WTC11 (cell line): ENCODE data around the gene GRM7. TPM values are rescaled to one million over a fixed set of nuclear protein-coding genes. Genes with fewer than 3 reads are reported as not detected.

Experiments
- ATAC-seq: fragments of 200-7000 bp; cut with Tn5 transposase; 2 replicates; pipeline ENCODE4 v1.10.0; 2021; ENCODE audit warnings: mild to moderate bottlenecking, moderate library complexity
- CTCF ChIA-PET: fragments of 300-600 bp; sonication (Branson Sonifier 250); formaldehyde crosslinking; loops from one replicate; lab custom pipeline; 2021; ENCODE audit warnings: antibody characterized with exemption; lab: Charles Lee
- POLR2A ChIA-PET: fragments of 350-600 bp; sonication (Branson Sonifier 250); formaldehyde crosslinking; loops from one replicate; lab custom pipeline; 2021; ENCODE audit warnings: antibody characterized with exemption; lab: Charles Lee
- DNase-seq: peaks from one replicate; pipeline ENCODE4 v3.0.0; 2021; ENCODE audit warnings: low spot score
- H3K27ac Mint-ChIP-seq: 2 replicates; pipeline ENCODE4 v1.8.0; 2021; ENCODE audit warnings: mixed read lengths
- H3K27me3 Mint-ChIP-seq: 2 replicates; pipeline ENCODE4 v1.8.0; 2021; ENCODE audit warnings: low read depth, mild to moderate bottlenecking, moderate library complexity, mixed read lengths
- H3K36me3 Mint-ChIP-seq: 2 replicates; pipeline ENCODE4 v1.8.0; 2021; ENCODE audit warnings: mixed read lengths
- H3K4me1 Mint-ChIP-seq: 2 replicates; pipeline ENCODE4 v1.8.0; 2022; ENCODE audit warnings: mixed read lengths
- H3K4me3 Mint-ChIP-seq: 2 replicates; pipeline ENCODE4 v1.8.0; 2021; ENCODE audit warnings: mild to moderate bottlenecking, moderate library complexity, mixed read lengths
- H3K9me3 Mint-ChIP-seq: 2 replicates; pipeline ENCODE4 v1.8.0; 2021; ENCODE audit warnings: mixed read lengths
- CDX4 ChIP-seq: fragments of 250-450 bp; sonication (Bioruptor Pico); IDR thresholded peaks from 2 replicates; pipeline ENCODE4 v1.9.0; 2021; ENCODE audit warnings: moderate library complexity, mild to moderate bottlenecking, inconsistent platforms, borderline replicate concordance
- CREB1 ChIP-seq: sonication (generic); formaldehyde crosslinking; IDR thresholded peaks from 2 replicates; pipeline ENCODE4 v1.8.0; 2023; ENCODE audit warnings: mild to moderate bottlenecking, missing genetic modification reagents
- CTCF ChIP-seq: fragments of 200-600 bp; IDR thresholded peaks from 2 replicates; pipeline ENCODE4 v1.8.0; 2022; ENCODE audit warnings: antibody characterized with exemption
- ELF4 ChIP-seq: sonication (generic); formaldehyde crosslinking; IDR thresholded peaks from 2 replicates; pipeline ENCODE4 v1.8.1; 2022; ENCODE audit warnings: low read depth, mild to moderate bottlenecking, moderate library complexity, missing genetic modification reagents
- EMX1 ChIP-seq: fragments of 250-450 bp; sonication (Bioruptor Pico); IDR thresholded peaks from 2 replicates; pipeline ENCODE4 v1.8.0; 2021; ENCODE audit warnings: mild to moderate bottlenecking
- FOXJ3 ChIP-seq: sonication (generic); formaldehyde crosslinking; IDR thresholded peaks from 2 replicates; pipeline ENCODE4 v1.9.0; 2021; ENCODE audit warnings: missing genetic modification reagents, mild to moderate bottlenecking, borderline replicate concordance
- IRF2 ChIP-seq: sonication (generic); formaldehyde crosslinking; IDR thresholded peaks from 2 replicates; pipeline ENCODE4 v1.8.0; 2022; ENCODE audit warnings: low read depth, missing genetic modification reagents, borderline replicate concordance
- NFYB ChIP-seq: sonication (generic); formaldehyde crosslinking; conservative IDR thresholded peaks from 2 replicates; pipeline ENCODE4 v1.8.0; 2022; ENCODE audit warnings: low read depth, missing genetic modification reagents
- NR1H2 ChIP-seq: sonication (generic); formaldehyde crosslinking; IDR thresholded peaks from 2 replicates; pipeline ENCODE4 v1.9.0; 2021; ENCODE audit warnings: mild to moderate bottlenecking, moderate library complexity, missing genetic modification reagents
- NR2C2 ChIP-seq: sonication (generic); formaldehyde crosslinking; IDR thresholded peaks from 2 replicates; pipeline ENCODE4 v1.8.0; 2022; ENCODE audit warnings: mild to moderate bottlenecking, missing genetic modification reagents
- NR3C1 ChIP-seq: sonication (generic); formaldehyde crosslinking; conservative IDR thresholded peaks from 2 replicates; pipeline ENCODE4 v1.8.1; 2023; ENCODE audit warnings: low read depth, mild to moderate bottlenecking, missing genetic modification reagents
- TP53 ChIP-seq: sonication (generic); formaldehyde crosslinking; IDR thresholded peaks from 2 replicates; pipeline ENCODE4 v1.8.1; 2023; ENCODE audit warnings: mild to moderate bottlenecking, missing genetic modification reagents
- USF2 ChIP-seq: sonication (generic); formaldehyde crosslinking; IDR thresholded peaks from 2 replicates; pipeline ENCODE4 v1.8.1; 2023; ENCODE audit warnings: mild to moderate bottlenecking, missing genetic modification reagents, moderate library complexity
- total RNA-seq: library from RNA; stranded (reverse); gene quantifications from 3 replicates; pipeline ENCODE4 v1.2.3, GENCODE V29; 2021
- TF ChIP-seq, protein P1 (sequence below): fragments of 250-450 bp; sonication (Bioruptor Pico); conservative IDR thresholded peaks from 2 replicates; pipeline ENCODE4 v1.9.0; 2021; ENCODE audit warnings: mild to moderate bottlenecking
- TF ChIP-seq, protein P2 (sequence below): sonication (generic); formaldehyde crosslinking; IDR thresholded peaks from 2 replicates; pipeline ENCODE4 v1.8.0; 2022; ENCODE audit warnings: missing genetic modification reagents
- TF ChIP-seq, protein P3 (sequence below): fragments of 250-450 bp; sonication (Bioruptor Pico); IDR thresholded peaks from 2 replicates; pipeline ENCODE4 v1.9.0; 2021; ENCODE audit warnings: mild to moderate bottlenecking, borderline replicate concordance

The GRM7 gene
- total RNA-seq, 1 experiment from 2014 or later, result 0.42 TPM

DNA sequence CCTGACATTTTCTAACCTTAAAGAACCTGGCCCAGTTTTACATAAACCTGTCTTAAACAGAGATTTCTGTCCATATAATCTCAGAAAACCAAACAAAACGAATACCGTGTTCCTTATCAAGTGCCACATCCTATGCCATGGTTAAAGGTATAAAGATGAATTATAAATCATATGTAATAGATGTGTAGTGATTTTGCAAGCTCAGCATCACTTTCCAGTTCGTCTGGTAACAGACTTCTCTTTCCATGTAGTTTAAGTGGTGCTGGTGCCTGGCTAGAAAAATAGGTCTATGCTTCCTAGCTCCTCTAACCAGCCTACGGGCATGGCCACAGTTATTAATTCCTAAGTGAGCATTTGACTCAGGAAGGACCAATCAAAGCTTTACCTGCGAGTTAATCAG lies 3.4 kb upstream of the GRM7 start (continued):
- TF ChIP-seq, protein P1, sequence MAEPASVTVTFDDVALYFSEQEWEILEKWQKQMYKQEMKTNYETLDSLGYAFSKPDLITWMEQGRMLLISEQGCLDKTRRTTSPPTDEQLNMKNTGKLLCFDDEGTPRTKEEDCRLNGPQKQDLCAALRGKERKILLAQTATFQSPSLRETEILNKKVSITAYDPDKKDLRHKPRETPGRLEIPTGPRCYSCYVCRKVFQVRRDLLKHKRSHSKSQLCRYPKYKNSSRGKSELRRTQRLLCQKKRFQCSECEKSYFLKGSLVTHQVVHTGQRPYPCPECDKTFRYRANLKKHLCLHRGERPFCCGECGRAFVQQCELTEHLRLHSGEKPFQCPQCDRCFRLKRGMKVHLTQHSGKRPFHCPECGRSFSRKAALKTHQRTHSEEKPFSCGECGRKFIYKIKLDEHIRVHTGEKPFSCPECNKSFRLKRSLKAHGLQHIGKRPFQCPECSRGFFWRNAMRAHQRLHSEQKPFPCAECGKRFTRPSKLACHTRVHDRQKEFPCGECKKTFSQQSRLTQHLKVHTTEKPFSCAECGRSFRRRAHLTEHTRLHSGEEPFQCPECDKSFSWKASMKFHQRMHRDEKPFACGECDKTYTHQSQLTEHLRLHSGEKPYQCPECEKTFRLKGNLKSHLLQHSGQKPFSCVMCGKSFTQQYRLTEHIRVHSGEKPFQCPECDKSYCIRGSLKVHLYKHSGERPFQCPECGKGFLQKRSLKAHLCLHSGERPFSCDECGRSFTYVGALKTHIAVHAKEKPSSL (CRISPR knock-in tag), result no peak
- TF ChIP-seq, protein P2, sequence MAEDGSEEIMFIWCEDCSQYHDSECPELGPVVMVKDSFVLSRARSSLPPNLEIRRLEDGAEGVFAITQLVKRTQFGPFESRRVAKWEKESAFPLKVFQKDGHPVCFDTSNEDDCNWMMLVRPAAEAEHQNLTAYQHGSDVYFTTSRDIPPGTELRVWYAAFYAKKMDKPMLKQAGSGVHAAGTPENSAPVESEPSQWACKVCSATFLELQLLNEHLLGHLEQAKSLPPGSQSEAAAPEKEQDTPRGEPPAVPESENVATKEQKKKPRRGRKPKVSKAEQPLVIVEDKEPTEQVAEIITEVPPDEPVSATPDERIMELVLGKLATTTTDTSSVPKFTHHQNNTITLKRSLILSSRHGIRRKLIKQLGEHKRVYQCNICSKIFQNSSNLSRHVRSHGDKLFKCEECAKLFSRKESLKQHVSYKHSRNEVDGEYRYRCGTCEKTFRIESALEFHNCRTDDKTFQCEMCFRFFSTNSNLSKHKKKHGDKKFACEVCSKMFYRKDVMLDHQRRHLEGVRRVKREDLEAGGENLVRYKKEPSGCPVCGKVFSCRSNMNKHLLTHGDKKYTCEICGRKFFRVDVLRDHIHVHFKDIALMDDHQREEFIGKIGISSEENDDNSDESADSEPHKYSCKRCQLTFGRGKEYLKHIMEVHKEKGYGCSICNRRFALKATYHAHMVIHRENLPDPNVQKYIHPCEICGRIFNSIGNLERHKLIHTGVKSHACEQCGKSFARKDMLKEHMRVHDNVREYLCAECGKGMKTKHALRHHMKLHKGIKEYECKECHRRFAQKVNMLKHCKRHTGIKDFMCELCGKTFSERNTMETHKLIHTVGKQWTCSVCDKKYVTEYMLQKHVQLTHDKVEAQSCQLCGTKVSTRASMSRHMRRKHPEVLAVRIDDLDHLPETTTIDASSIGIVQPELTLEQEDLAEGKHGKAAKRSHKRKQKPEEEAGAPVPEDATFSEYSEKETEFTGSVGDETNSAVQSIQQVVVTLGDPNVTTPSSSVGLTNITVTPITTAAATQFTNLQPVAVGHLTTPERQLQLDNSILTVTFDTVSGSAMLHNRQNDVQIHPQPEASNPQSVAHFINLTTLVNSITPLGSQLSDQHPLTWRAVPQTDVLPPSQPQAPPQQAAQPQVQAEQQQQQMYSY (CRISPR knock-in tag), result no peak
- TF ChIP-seq USF2, result no peak

GRCh38 chr3:6860149-6860953 lies 564 bp upstream of the GRM7 start:
- no peak for DNase-seq
- Mint-ChIP-seq H3K36me3 (peaks cover 22% of the 10 kb centered on the region), H3K9me3 (peaks cover 27% of the 10 kb centered on the region), H3K27me3 (peaks cover 81% of the 10 kb centered on the region), H3K27ac (no peak overlapping the region), H3K4me1 (peaks cover 12% of the 10 kb centered on the region; the same call in 1 of the 2 replicates), H3K4me3 (peak overlapping the region; percentile 62)
- TF ChIP-seq TP53 (CRISPR knock-in tag) (no peak), IRF2 (CRISPR knock-in tag) (no peak)
- ChIA-PET CTCF (interaction anchor here (1.2 kb wide), 1 partner anchor 75 kb away, joined by 3 read pairs; no protein-coding TSS in a partner anchor), POLR2A (no interaction called here)
- peak; percentile 3 for ATAC-seq

DNA sequence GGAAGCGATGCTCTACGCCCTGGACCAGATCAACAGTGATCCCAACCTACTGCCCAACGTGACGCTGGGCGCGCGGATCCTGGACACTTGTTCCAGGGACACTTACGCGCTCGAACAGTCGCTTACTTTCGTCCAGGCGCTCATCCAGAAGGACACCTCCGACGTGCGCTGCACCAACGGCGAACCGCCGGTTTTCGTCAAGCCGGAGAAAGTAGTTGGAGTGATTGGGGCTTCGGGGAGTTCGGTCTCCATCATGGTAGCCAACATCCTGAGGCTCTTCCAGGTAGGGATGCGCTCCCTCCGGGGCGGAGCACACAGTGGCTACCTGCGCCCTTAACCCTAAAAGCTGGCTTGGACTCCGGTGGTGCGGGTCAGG lies 698 bp downstream of the GRM7 start:
- DNase-seq, result peak; percentile 14
- no peak for TF ChIP-seq NR3C1 (CRISPR knock-in tag)
- TF ChIP-seq FOXJ3 (CRISPR knock-in tag), result no peak
- no peak for TF ChIP-seq NR1H2 (CRISPR knock-in tag)
- TF ChIP-seq EMX1, result no peak
- TF ChIP-seq NR2C2 (CRISPR knock-in tag), result no peak
- TF ChIP-seq ELF4 (CRISPR knock-in tag), result no peak
- TF ChIP-seq CREB1 (CRISPR knock-in tag), result no peak
- TF ChIP-seq, protein P3, sequence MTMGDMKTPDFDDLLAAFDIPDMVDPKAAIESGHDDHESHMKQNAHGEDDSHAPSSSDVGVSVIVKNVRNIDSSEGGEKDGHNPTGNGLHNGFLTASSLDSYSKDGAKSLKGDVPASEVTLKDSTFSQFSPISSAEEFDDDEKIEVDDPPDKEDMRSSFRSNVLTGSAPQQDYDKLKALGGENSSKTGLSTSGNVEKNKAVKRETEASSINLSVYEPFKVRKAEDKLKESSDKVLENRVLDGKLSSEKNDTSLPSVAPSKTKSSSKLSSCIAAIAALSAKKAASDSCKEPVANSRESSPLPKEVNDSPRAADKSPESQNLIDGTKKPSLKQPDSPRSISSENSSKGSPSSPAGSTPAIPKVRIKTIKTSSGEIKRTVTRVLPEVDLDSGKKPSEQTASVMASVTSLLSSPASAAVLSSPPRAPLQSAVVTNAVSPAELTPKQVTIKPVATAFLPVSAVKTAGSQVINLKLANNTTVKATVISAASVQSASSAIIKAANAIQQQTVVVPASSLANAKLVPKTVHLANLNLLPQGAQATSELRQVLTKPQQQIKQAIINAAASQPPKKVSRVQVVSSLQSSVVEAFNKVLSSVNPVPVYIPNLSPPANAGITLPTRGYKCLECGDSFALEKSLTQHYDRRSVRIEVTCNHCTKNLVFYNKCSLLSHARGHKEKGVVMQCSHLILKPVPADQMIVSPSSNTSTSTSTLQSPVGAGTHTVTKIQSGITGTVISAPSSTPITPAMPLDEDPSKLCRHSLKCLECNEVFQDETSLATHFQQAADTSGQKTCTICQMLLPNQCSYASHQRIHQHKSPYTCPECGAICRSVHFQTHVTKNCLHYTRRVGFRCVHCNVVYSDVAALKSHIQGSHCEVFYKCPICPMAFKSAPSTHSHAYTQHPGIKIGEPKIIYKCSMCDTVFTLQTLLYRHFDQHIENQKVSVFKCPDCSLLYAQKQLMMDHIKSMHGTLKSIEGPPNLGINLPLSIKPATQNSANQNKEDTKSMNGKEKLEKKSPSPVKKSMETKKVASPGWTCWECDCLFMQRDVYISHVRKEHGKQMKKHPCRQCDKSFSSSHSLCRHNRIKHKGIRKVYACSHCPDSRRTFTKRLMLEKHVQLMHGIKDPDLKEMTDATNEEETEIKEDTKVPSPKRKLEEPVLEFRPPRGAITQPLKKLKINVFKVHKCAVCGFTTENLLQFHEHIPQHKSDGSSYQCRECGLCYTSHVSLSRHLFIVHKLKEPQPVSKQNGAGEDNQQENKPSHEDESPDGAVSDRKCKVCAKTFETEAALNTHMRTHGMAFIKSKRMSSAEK (CRISPR knock-in tag), result no peak
- no peak for TF ChIP-seq NFYB (CRISPR knock-in tag)
- no peak for TF ChIP-seq CTCF
- TF ChIP-seq CDX4 (CRISPR knock-in tag), result no peak

More for the DNA sequence above, 698 bp downstream of the GRM7 start:
- ATAC-seq, result peak; percentile 13
- ChIA-PET CTCF (interaction anchor here (1.2 kb wide), 1 partner anchor 74 kb away, joined by 3 read pairs; no protein-coding TSS in a partner anchor), POLR2A (no interaction called here)
- Mint-ChIP-seq H3K4me1 (peaks cover 12% of the 10 kb centered on the region; the same call in 1 of the 2 replicates), H3K27me3 (peaks cover 85% of the 10 kb centered on the region), H3K27ac (no peak overlapping the region), H3K36me3 (peaks cover 24% of the 10 kb centered on the region), H3K4me3 (peak overlapping the region; percentile 77), H3K9me3 (peaks cover 24% of the 10 kb centered on the region)
